GM12878 (cell line): ENCODE data around the gene PAPOLA. TPM values are rescaled to one million over a fixed set of nuclear protein-coding genes. Genes with fewer than 3 reads are reported as not detected.

Experiments used
- ATAC-seq: fragments of 200-7000 bp; cut with Tn5 transposase; 3 replicates; pipeline ENCODE4 v1.9.1; 2020; ENCODE audit warnings: mild to moderate bottlenecking, moderate library complexity
- BruUV-seq: library from RNA; stranded (reverse); fragments of 400-500 nt; replicated peaks from 2 replicates; lab custom pipeline; 2021; lab: Mats Ljungman, UMichigan
- CTCF ChIA-PET: fragments of 300-600 bp; sonication (Branson Sonifier 250); formaldehyde crosslinking; extraction: SDS; loops from one replicate; lab custom pipeline; 2021; ENCODE audit warnings: inconsistent platforms; lab: Yijun Ruan, JAX
- POLR2A ChIA-PET: fragments of 350-600 bp; formaldehyde crosslinking; extraction: SDS; loops from one replicate; lab custom pipeline; 2021; ENCODE audit warnings: inconsistent platforms; lab: Charles Lee
- RAD21 ChIA-PET: fragments of 300-600 bp; sonication (Branson Sonifier 250); formaldehyde crosslinking; loops from one replicate; lab custom pipeline; 2023; ENCODE audit warnings: antibody characterized with exemption; ENCODE audit not compliant: unreplicated experiment; lab: Charles Lee
- SMC1A ChIA-PET: fragments of 300-600 bp; sonication (Branson Sonifier 250); formaldehyde crosslinking; loops from one replicate; lab custom pipeline; 2023; ENCODE audit not compliant: unreplicated experiment, uncharacterized antibody; lab: Charles Lee
- DNase-seq: peaks from one replicate; pipeline ENCODE4 v3.0.0-alpha.2; 2011; ENCODE audit warnings: low read depth, low spot score
- FAIRE-seq: peaks from 3 replicates; lab custom pipeline; 2011; peaks lifted over from hg19 to GRCh38; lab: Jason Lieb, UNC
- H2AFZ ChIP-seq: 2 replicates; pipeline ENCODE4 v1.6.0; 2011; ENCODE audit warnings: low read depth, low read length, control low read depth; ENCODE audit not compliant: control insufficient read depth
- H3K27ac ChIP-seq: 2 replicates; pipeline ENCODE4 v1.5.1; 2011; ENCODE audit warnings: control low read depth; ENCODE audit not compliant: control insufficient read depth, insufficient read depth
- H3K27me3 ChIP-seq, 2 experiments: replicated peaks in 1 of 2; 2 replicates each; pipeline versions ENCODE4 v1.6.0 to v1.6.1; 2011; ENCODE audit warnings: low read length in 1 of 2; ENCODE audit not compliant: control insufficient read depth in 2 of 2, insufficient read depth in 2 of 2
- H3K36me3 ChIP-seq, 2 experiments: 2 replicates each; pipeline ENCODE4 v1.5.1; 2011; ENCODE audit warnings: low read length in 1 of 2; ENCODE audit not compliant: control insufficient read depth in 2 of 2, insufficient read depth in 2 of 2
- H3K4me1 ChIP-seq: 2 replicates; pipeline ENCODE4 v1.6.1; 2011; ENCODE audit warnings: mild to moderate bottlenecking, low read length, moderate library complexity, mixed read lengths; ENCODE audit not compliant: control insufficient read depth, insufficient read depth
- H3K4me2 ChIP-seq: 2 replicates; pipeline ENCODE4 v1.6.0; 2011; ENCODE audit warnings: control low read depth; ENCODE audit not compliant: control insufficient read depth, insufficient read depth
- H3K4me3 ChIP-seq: fragments of 200-600 bp; sonication (generic); 2 replicates; pipeline ENCODE4 v1.5.1; 2016
- H3K79me2 ChIP-seq: 2 replicates; pipeline ENCODE4 v1.6.0; 2011; ENCODE audit warnings: low read length; ENCODE audit not compliant: control insufficient read depth, insufficient read depth
- H3K9ac ChIP-seq: 2 replicates; pipeline ENCODE4 v1.8.0; 2011; ENCODE audit warnings: low read length, control low read depth, mixed read lengths; ENCODE audit not compliant: control insufficient read depth, insufficient read depth
- H3K9me3 ChIP-seq: replicated peaks from 3 replicates; pipeline ENCODE4 v1.5.1; 2011; ENCODE audit warnings: mild to moderate bottlenecking, low read length; ENCODE audit not compliant: control insufficient read depth, insufficient read depth
- H4K20me1 ChIP-seq: 2 replicates; pipeline ENCODE4 v1.6.0; 2011; ENCODE audit not compliant: control insufficient read depth, insufficient read depth
- DPF2 ChIP-seq: fragments of 450-650 bp; IDR thresholded peaks from 2 replicates; pipeline ENCODE4 v1.6.1; 2017; ENCODE audit warnings: mild to moderate bottlenecking
- NKRF ChIP-seq: fragments of 450-650 bp; conservative IDR thresholded peaks from 2 replicates; pipeline ENCODE4 v1.6.1; 2017; ENCODE audit warnings: mild to moderate bottlenecking, moderate library complexity
- PAX5 ChIP-seq: IDR thresholded peaks from 2 replicates; pipeline ENCODE4 v1.6.1; 2011; ENCODE audit warnings: low read depth, low read length, borderline replicate concordance
- PRDM15 ChIP-seq: fragments of 450-650 bp; formaldehyde crosslinking; IDR thresholded peaks from 2 replicates; pipeline ENCODE4 v1.4.0; 2020; ENCODE audit warnings: mild to moderate bottlenecking, moderate library complexity
- ZBED1 ChIP-seq: IDR thresholded peaks from 2 replicates; pipeline ENCODE4 v1.6.1; 2016; ENCODE audit warnings: borderline replicate concordance
- ZNF217 ChIP-seq: fragments of 450-650 bp; IDR thresholded peaks from 2 replicates; pipeline ENCODE4 v1.6.1; 2017; ENCODE audit warnings: antibody characterized with exemption, mild to moderate bottlenecking
- WGBS: methylation state at CpG from one replicate; pipeline ENCODE4 v1.1.6; 2016; ENCODE audit warnings: low lambda C conversion rate; ENCODE audit not compliant: insufficient replicate concordance, insufficient coverage; ENCODE audit errors: missing lambda C conversion rate; 5-methylcytosine and 5-hydroxymethylcytosine counted together
- in situ Hi-C: fragments of 300-500 bp; cut with MboI; formaldehyde crosslinking; loops from 9 replicates; pipeline ENCODE4 v1.14.3; 2018; ENCODE audit warnings: mixed read lengths
- intact Hi-C: fragments of 100-400 bp; cut with micrococcal nuclease; formaldehyde crosslinking; loops from one replicate; pipeline ENCODE4 v1.14.2; 2022; ENCODE audit not compliant: unreplicated experiment
- polyA plus RNA-seq, 11 experiments: library from polyadenylated mRNA; depleted of rRNA in 4 of 11; unstranded in 6 of 11; stranded (reverse) in 5 of 11; fragments of >200 nt; fragmentation: Nextera tagmentation in 4 of 11; fragmentation: Illumina TruSeq in 1 of 11; extraction: Ambion mirVana in 4 of 11; extraction: Trizol in 1 of 11; gene quantifications; 1 replicate in 1 of 11; 2 replicates in 10 of 11; pipeline versions ENCODE4 v1.2.1 to v1.2.3, GENCODE V29; 2011 to 2016; ENCODE audit warnings: inconsistent platforms in 2 of 11, missing spikeins in 2 of 11, low read depth in 1 of 11
- total RNA-seq, 4 experiments: library from RNA; depleted of rRNA in 3 of 4; stranded (reverse); fragments of >200 nt in 3 of 4; fragmentation: Illumina TruSeq in 1 of 4; extraction: Trizol in 1 of 4; gene quantifications; 2 replicates each; pipeline versions ENCODE4 v1.2.1 to v1.2.3, GENCODE V29; 2013 to 2021

PAPOLA gene
- total and polyA plus RNA-seq, 10 of the 15 experiments (the other 5 are each of a cell fraction or from before 2014, with no cell fraction given): 46.0 to 185 (median 114) TPM

- TF ChIP-seq PRDM15: no peak
- TF ChIP-seq, all 136 proteins: peak for 8
These were observed 82.2 kb downstream of the PAPOLA start (continued) for GRCh38 chr14:96584199-96584906.

GRCh38 chr14:96584907-96585671 is 82.9 kb downstream of the PAPOLA start:
- TF ChIP-seq ZNF217 (no peak), DPF2 (no peak), PAX5 (no peak), NKRF (no peak), ZBED1 (no peak)
- no TSS peak for BruUV-seq
- DNase-seq: no peak
- Histone ChIP-seq H3K4me3 (no peak overlapping the region), H4K20me1 (no peaks in the 10 kb centered on the region), H3K27ac (no peak overlapping the region), H3K9ac (no peak overlapping the region), H3K79me2 (no peaks in the 10 kb centered on the region), H3K4me1 (no peaks in the 10 kb centered on the region), H2AFZ (no peak overlapping the region), H3K27me3 (peaks cover 0 to 2% of the 10 kb centered on the region in 2 experiments; a peak in 1 of 4 replicates), H3K4me2 (no peak overlapping the region), H3K9me3 (no peaks in the 10 kb centered on the region), H3K36me3 (no peaks in the 10 kb centered on the region)
- WGBS: 44% methylated on average over 20 of the region's 20 CpGs
- CTCF ChIA-PET: interaction anchor here (0.6 to 6.8 kb wide), 8 partner anchors 19 to 305 kb away, joined by 3 to 49 read pairs (median 4); no protein-coding TSS in a partner anchor
- intact Hi-C loops: loop anchor here (1.0 to 2.0 kb wide), 3 partner anchors 81 to 268 kb away; no protein-coding TSS in a partner anchor
- RAD21 ChIA-PET: interaction anchor here (1.0 kb wide), 1 partner anchor 155 kb away, joined by 8 read pairs; no protein-coding TSS in a partner anchor
- FAIRE-seq: no peak
- no peak for ATAC-seq
- in situ Hi-C loops: loop anchor here (5.0 kb wide), 1 partner anchor 157 kb away; no protein-coding TSS in a partner anchor
- SMC1A ChIA-PET: interaction anchor here (1.1 kb wide), 2 partner anchors 157 to 268 kb away, joined by 3 read pairs; no protein-coding TSS in a partner anchor
- POLR2A ChIA-PET: no interaction called here
